Colonic mucosa (tissue), 4 donors: Measurements from ENCODE around the gene CGN. TPM values are rescaled to one million over a fixed set of nuclear protein-coding genes. Genes with fewer than 3 reads are reported as not detected.
A peak's percentile ranks its signal among the peaks of the same experiment; 100 is the strongest.

Experiments used
- DNase-seq: peaks from one replicate; pipeline ENCODE4 v3.0.0-alpha.2; 2020
- H3K27ac ChIP-seq: fragments of 200-600 bp; one replicate; pipeline ENCODE4 v1.8.0; 2021
- H3K27me3 ChIP-seq: fragments of 200-600 bp; one replicate; pipeline ENCODE4 v1.8.0; 2021
- H3K36me3 ChIP-seq: fragments of 200-600 bp; one replicate; pipeline ENCODE4 v1.8.0; 2021
- H3K4me1 ChIP-seq: fragments of 200-600 bp; one replicate; pipeline ENCODE4 v1.8.0; 2021; ENCODE audit warnings: mild to moderate bottlenecking
- H3K4me3 ChIP-seq: fragments of 200-600 bp; one replicate; pipeline ENCODE4 v1.8.0; 2021
- H3K9ac ChIP-seq, 2 donors: one replicate each; pipeline ENCODE4 v1.7.0; 2013; ENCODE audit warnings: control low read depth in 2 of 2, low read depth in 2 of 2, low read length in 2 of 2
- H3K9me3 ChIP-seq: fragments of 200-600 bp; one replicate; pipeline ENCODE4 v1.8.0; 2021
- intact Hi-C: fragments of 100-400 bp; cut with DNase I; formaldehyde crosslinking; loops from one replicate; pipeline ENCODE4 v1.14.1; 2022
- total RNA-seq, 2 donors: library from RNA; stranded (reverse); fragmentation: NEBNext Ultra II Directional in 1 of 2; extraction: Animal tissue kit (Norgen Biotek cat#: 25700) in 1 of 2; gene quantifications; one replicate each; pipeline ENCODE4 v1.2.1, GENCODE V29; 2021
- TF ChIP-seq, protein P1 (sequence below): fragments of 200-600 bp; IDR thresholded peaks from one replicate; pipeline ENCODE4 v1.8.0; 2022; ENCODE audit warnings: antibody characterized with exemption, mild to moderate bottlenecking
- donor health status: healthy.
- donor health status: DM: no; HTN: no; CAD: no.
- donor health status: DM: no; HTN: no; CAD: no.

CGN gene, protein sequence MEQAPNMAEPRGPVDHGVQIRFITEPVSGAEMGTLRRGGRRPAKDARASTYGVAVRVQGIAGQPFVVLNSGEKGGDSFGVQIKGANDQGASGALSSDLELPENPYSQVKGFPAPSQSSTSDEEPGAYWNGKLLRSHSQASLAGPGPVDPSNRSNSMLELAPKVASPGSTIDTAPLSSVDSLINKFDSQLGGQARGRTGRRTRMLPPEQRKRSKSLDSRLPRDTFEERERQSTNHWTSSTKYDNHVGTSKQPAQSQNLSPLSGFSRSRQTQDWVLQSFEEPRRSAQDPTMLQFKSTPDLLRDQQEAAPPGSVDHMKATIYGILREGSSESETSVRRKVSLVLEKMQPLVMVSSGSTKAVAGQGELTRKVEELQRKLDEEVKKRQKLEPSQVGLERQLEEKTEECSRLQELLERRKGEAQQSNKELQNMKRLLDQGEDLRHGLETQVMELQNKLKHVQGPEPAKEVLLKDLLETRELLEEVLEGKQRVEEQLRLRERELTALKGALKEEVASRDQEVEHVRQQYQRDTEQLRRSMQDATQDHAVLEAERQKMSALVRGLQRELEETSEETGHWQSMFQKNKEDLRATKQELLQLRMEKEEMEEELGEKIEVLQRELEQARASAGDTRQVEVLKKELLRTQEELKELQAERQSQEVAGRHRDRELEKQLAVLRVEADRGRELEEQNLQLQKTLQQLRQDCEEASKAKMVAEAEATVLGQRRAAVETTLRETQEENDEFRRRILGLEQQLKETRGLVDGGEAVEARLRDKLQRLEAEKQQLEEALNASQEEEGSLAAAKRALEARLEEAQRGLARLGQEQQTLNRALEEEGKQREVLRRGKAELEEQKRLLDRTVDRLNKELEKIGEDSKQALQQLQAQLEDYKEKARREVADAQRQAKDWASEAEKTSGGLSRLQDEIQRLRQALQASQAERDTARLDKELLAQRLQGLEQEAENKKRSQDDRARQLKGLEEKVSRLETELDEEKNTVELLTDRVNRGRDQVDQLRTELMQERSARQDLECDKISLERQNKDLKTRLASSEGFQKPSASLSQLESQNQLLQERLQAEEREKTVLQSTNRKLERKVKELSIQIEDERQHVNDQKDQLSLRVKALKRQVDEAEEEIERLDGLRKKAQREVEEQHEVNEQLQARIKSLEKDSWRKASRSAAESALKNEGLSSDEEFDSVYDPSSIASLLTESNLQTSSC
- 100 to 1,000 TPM; 118 to 148 TPM for total RNA-seq

DNA sequence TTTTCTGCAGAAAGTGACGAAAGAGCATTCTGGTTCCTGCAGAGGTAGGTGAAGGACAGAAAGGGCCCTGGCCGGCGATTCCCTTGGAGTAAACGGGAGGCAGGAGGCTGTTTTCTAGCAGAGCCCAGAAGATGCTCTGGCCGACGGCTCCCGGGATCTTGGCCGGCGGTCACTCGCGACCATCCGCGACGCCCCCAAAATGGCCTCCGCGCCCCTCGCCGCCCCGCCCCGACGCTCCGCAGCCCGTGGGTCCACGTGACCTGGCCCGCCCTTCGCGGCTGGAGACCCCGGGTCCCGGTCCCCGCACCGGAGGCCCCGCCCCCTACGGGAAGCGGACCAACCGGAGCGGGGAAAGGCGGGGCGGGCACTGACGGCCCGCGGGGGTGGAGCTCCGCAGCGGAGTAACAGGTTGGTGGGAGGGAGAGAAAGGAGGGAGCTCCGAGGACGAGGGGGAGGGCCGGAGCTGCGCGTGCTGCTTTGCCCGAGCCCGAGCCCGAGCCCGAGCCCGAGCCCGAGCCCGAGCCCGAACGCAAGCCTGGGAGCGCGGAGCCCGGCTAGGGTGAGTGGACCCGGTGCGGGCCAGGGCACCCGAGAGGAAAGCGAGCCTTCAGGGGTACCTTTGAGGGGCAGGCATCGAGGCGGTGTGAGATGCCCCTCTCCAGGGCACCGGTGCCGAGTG, at the start of gene CGN:
TSS of gene CGN (plus strand) at position 431 of the 679 bp plus-strand sequence. CDS start 7,133 bp downstream, outside the sequence.
- Histone ChIP-seq H3K4me1 (peaks cover 3% of the 10 kb centered on the region), H3K9ac (peak within 1 kb of the TSS; percentile 85), H3K4me3 (peak within 1 kb of the TSS; percentile 71), H3K36me3 (no peaks in the 10 kb centered on the region), H3K9me3 (no peaks in the 10 kb centered on the region), H3K27me3 (no peaks in the 10 kb centered on the region), H3K27ac (peak within 1 kb of the TSS; percentile 76)
- DNase-seq = peak; percentile 93
- intact Hi-C loops = no loop called here
- TF ChIP-seq, protein P1, sequence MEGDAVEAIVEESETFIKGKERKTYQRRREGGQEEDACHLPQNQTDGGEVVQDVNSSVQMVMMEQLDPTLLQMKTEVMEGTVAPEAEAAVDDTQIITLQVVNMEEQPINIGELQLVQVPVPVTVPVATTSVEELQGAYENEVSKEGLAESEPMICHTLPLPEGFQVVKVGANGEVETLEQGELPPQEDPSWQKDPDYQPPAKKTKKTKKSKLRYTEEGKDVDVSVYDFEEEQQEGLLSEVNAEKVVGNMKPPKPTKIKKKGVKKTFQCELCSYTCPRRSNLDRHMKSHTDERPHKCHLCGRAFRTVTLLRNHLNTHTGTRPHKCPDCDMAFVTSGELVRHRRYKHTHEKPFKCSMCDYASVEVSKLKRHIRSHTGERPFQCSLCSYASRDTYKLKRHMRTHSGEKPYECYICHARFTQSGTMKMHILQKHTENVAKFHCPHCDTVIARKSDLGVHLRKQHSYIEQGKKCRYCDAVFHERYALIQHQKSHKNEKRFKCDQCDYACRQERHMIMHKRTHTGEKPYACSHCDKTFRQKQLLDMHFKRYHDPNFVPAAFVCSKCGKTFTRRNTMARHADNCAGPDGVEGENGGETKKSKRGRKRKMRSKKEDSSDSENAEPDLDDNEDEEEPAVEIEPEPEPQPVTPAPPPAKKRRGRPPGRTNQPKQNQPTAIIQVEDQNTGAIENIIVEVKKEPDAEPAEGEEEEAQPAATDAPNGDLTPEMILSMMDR = no peak

DNA sequence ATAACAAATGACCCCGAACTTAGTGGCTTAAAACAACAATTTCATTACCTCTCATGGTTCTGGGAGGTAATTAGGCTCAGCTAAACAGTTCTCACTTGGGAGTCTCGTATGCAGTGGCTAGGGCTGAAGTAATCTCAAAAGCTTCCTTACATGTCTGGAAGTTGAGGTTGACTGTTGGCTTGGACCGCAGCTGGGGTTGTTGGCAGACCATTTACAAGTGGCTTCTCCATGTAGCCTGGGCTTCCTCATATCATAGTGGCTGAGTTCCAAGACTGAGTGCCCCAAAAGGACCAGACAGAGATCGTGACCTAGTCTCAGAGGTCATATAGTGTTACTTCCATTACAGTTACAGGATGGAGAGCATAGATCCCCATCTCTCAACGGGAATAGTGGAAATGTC, 49.5 kb upstream of the CGN start:
- no peaks in the 10 kb centered on the region for H3K9me3 ChIP-seq
- TF ChIP-seq, protein P1 = no peak
- no peaks in the 10 kb centered on the region for H3K27me3 ChIP-seq
- no peak overlapping the region for H3K9ac ChIP-seq
- H3K4me3 ChIP-seq = no peak overlapping the region
- H3K36me3 ChIP-seq = no peaks in the 10 kb centered on the region
- H3K4me1 ChIP-seq = peaks cover 3% of the 10 kb centered on the region
- no peak overlapping the region for H3K27ac ChIP-seq
- intact Hi-C loops = no loop called here
- DNase-seq = no peak

DNA sequence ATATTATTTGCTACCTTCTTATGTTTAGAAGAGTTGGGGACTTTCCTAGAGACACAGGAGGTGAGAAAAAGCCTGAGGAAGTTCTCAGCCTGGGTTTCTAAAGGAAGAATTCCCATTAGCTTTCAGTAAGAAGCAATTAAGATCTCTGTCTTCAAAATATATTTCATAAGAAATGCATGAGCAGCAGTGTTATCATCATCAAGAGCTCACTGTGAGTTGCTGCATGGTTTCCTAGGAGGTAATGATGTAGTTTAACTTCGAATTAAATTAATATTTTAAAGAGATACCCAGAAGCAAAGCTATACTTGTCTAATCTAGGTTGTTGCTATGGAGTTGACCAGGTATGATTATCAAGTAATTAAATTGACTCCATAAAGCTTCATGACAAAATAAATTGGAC, 46.2 kb upstream of the CGN start:
- Histone ChIP-seq H3K36me3 (no peaks in the 10 kb centered on the region), H3K27me3 (no peaks in the 10 kb centered on the region), H3K4me3 (no peak overlapping the region), H3K4me1 (no peaks in the 10 kb centered on the region), H3K27ac (no peak overlapping the region), H3K9ac (no peak overlapping the region), H3K9me3 (no peaks in the 10 kb centered on the region)
- DNase-seq = no peak
- intact Hi-C loops = no loop called here
- TF ChIP-seq, protein P1 = no peak

DNA sequence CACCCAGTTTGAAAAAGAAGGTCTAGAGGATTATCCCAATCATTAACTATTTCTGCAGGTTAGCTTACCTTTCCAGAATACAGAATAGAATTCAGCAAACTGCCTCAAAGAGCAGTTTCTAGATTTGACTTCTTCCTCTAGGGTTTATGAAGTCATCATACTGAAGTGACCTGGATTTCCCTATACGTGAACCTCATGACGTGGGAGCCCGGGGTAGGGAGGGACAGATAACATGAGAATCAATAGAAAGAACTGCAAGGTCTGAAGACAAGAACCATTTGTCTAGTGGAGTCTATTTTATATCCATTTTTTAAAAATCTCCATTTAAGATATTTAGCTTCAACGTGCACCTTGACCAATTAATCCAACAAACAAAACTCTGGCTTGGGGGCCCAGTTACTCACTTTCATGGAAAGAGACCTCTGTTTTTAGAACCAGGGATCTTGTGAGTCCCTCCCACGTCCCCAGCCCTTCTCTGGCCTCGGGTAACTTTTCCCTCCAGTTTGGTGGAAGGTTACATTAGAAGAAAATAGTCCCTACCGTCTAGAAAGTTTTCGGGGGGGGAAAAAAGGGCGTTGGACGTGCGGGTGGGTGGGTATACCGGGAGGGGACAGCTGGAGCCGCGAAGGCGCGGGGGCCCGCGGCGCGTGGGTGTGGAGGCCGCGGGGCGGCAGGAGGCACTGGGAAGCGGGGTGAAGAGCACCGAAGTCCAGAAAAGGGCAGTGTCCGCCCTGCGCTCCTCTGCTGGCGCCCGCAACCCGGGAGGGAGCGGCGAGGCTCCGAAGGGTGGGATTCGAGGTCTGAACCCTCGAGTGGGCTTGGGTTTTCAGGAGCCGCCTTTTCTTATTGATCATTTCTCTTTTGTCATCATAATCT, 38.1 kb upstream of the CGN start:
- Histone ChIP-seq H3K4me3 (peak overlapping the region; percentile 56), H3K27me3 (no peaks in the 10 kb centered on the region), H3K9me3 (no peaks in the 10 kb centered on the region), H3K9ac (peak overlapping the region; percentile 65 to 69), H3K36me3 (no peaks in the 10 kb centered on the region), H3K4me1 (no peaks in the 10 kb centered on the region), H3K27ac (peak overlapping the region; percentile 50)
- intact Hi-C loops = no loop called here
- TF ChIP-seq, protein P1 = no peak
- peak; percentile 54 for DNase-seq
